RWPE1 (cell line): ENCODE results near the gene KATNB1.
A peak's percentile ranks its signal among the peaks of the same experiment; 100 is the strongest.

Source experiments
- CTCF ChIA-PET: fragments of 350-600 bp; sonication (Branson Sonifier 250); formaldehyde crosslinking; extraction: SDS; loops from one replicate; lab custom pipeline; 2021; lab: Yijun Ruan, JAX
- POLR2A ChIA-PET: fragments of 400-600 bp; formaldehyde crosslinking; extraction: SDS; loops from one replicate; lab custom pipeline; 2020; ENCODE audit warnings: antibody characterized with exemption; ENCODE audit not compliant: low non-redundant PET; lab: Yijun Ruan, JAX
- DNase-seq: peaks from one replicate; pipeline ENCODE4 v3.0.0; 2012; ENCODE audit warnings: low spot score
- H3K27ac ChIP-seq: fragments of 450-650 bp; 2 replicates; pipeline ENCODE4 v1.5.1; 2017
- TF ChIP-seq, protein P1 (sequence below): fragments of 450-650 bp; conservative IDR thresholded peaks from 2 replicates; pipeline ENCODE4 v1.5.1; 2017; ENCODE audit warnings: low read depth, mild to moderate bottlenecking

The KATNB1 gene

DNA sequence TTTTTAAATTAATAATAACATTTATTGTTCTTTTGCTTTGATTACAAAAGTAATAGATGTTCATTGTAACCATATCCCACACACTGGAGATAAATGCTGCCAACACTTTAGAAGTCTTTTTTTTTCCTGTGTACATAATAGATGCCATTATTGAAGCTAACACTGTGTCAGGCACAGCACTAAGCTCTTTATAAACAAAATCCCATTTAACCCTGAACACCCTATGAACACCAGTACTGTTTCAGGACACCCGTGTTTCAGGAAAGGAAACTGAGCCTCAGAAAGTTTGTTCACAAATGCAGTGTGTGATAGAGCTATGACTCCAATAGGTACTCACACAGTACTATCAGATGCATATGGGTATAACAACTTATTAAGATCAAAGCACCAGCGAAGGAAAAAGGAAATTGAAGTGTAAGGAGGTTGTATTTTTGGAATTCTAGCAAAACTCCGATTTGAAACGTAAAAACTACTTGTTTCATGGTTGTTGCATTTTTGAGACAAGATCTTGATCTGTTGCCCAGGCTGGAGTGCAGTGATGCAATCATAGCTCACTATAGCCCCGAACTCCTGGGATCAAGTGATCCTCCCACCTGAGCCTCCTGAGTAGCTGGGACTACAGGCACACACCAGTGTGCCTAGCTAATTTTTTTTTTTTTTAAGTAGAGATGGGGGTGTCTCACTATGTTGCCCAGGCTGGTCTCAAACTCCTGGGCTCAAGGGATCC lies 68.7 kb downstream of the KATNB1 start:
- DNase-seq, result no peak
- peak overlapping the region; percentile 97; the same call in 1 of the 2 replicates for H3K27ac ChIP-seq
- ChIA-PET POLR2A (no interaction called here), CTCF (no interaction called here)
- TF ChIP-seq, protein P1, sequence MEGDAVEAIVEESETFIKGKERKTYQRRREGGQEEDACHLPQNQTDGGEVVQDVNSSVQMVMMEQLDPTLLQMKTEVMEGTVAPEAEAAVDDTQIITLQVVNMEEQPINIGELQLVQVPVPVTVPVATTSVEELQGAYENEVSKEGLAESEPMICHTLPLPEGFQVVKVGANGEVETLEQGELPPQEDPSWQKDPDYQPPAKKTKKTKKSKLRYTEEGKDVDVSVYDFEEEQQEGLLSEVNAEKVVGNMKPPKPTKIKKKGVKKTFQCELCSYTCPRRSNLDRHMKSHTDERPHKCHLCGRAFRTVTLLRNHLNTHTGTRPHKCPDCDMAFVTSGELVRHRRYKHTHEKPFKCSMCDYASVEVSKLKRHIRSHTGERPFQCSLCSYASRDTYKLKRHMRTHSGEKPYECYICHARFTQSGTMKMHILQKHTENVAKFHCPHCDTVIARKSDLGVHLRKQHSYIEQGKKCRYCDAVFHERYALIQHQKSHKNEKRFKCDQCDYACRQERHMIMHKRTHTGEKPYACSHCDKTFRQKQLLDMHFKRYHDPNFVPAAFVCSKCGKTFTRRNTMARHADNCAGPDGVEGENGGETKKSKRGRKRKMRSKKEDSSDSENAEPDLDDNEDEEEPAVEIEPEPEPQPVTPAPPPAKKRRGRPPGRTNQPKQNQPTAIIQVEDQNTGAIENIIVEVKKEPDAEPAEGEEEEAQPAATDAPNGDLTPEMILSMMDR, result no peak

DNA sequence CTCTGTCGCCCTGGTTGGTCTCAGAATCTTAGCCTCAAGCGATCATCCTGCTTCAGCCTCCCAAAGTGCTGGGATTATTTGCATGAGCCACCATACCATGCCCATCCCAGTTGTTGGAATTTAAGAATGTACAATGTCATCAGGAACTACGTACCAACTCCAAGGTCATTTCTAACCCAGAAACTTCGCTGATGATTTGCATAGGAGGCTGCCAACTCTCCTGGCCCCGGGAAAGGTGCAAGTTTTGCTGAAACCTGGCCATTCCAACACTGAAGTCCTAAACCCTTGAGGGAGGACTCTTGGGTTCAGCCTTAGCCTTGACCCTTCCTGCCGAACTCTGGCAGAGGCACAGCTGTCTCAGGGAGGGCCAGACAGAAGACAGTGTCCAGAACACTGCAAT lies 69.6 kb downstream of the KATNB1 start:
- TF ChIP-seq, protein P1, result no peak
- peak overlapping the region; percentile 97 for H3K27ac ChIP-seq
- ChIA-PET CTCF (interaction anchor here (0.6 kb wide), 1 partner anchor 12 kb away, joined by 7 read pairs; no protein-coding TSS in a partner anchor), POLR2A (no interaction called here)
- no peak for DNase-seq
